AG04450 (cell line): ENCODE data around the gene DCAF15. TPM values are rescaled to one million over a fixed set of nuclear protein-coding genes. Genes with fewer than 3 reads are reported as not detected.
"Not testable (repeated sequence)": the region's sequence is repeated elsewhere in the genome, so short reads cannot be mapped to it uniquely, and the experiment has no call there.

ENCODE experiments used
- CTCF ChIA-PET: fragments of 300-600, 350-600 bp; formaldehyde crosslinking; extraction: SDS; loops from one replicate; lab custom pipeline; 2022; ENCODE audit warnings: antibody characterized with exemption, inconsistent platforms; lab: Charles Lee
- POLR2A ChIA-PET: fragments of 350-600 bp; formaldehyde crosslinking; extraction: SDS; loops from one replicate; lab custom pipeline; 2021; ENCODE audit warnings: antibody characterized with exemption, inconsistent platforms; lab: Yijun Ruan, JAX
- DNase-seq: peaks from one replicate; pipeline ENCODE4 v3.0.0-alpha.2; 2011; ENCODE audit warnings: low read depth, low spot score
- H3K27ac ChIP-seq: one replicate; pipeline ENCODE4 v1.5.1; 2012; ENCODE audit warnings: low read depth, low read length, control low read depth
- H3K27me3 ChIP-seq: one replicate; pipeline ENCODE4 v1.6.0; 2012; ENCODE audit warnings: low read length; ENCODE audit not compliant: control insufficient read depth, insufficient read depth
- H3K4me3 ChIP-seq: 2 replicates; pipeline ENCODE4 v1.5.1; 2011; ENCODE audit warnings: mild to moderate bottlenecking, low read depth, low read length, control low read depth
- H3K9me3 ChIP-seq: 2 replicates; pipeline ENCODE4 v1.5.1; 2012; ENCODE audit warnings: low read length; ENCODE audit not compliant: control insufficient read depth, insufficient read depth
- CTCF ChIP-seq: IDR thresholded peaks from 2 replicates; pipeline ENCODE4 v1.5.1; 2011; ENCODE audit warnings: low read depth, low read length, control low read depth, inconsistent platforms
- polyA plus RNA-seq: library from polyadenylated mRNA; depleted of rRNA; stranded (reverse); fragments of >200 nt; gene quantifications from 2 replicates; pipeline ENCODE4 v1.2.3, GENCODE V29; 2011

The DCAF15 gene
- polyA plus RNA-seq, 1 experiment, result 6.1 TPM

GRCh38 chr19:13917888-13918406, 34.4 kb upstream of the DCAF15 start:
- CTCF ChIA-PET, result no interaction called here

GRCh38 chr19:13918726-13919411, 33.4 kb upstream of the DCAF15 start:
- Histone ChIP-seq H3K4me3 (no peak overlapping the region), H3K9me3 (peaks cover 11% of the 10 kb centered on the region), H3K27ac (no peak overlapping the region), H3K27me3 (no peaks in the 10 kb centered on the region)
- no peak for TF ChIP-seq CTCF
- POLR2A ChIA-PET, result interaction anchor here (0.7 kb wide), 1 partner anchor 12 kb away, joined by 5 read pairs; no protein-coding TSS in a partner anchor
- DNase-seq, result no peak
- CTCF ChIA-PET, result no interaction called here

More at GRCh38 chr19:13917888-13918406, 34.4 kb upstream of the DCAF15 start:
- no peak overlapping the region for H3K27ac ChIP-seq
- DNase-seq, result no peak
- H3K4me3 ChIP-seq, result no peak overlapping the region
- peaks cover 11% of the 10 kb centered on the region for H3K9me3 ChIP-seq
- H3K27me3 ChIP-seq, result no peaks in the 10 kb centered on the region
- no peak for TF ChIP-seq CTCF
- POLR2A ChIA-PET, result no interaction called here

GRCh38 chr19:13920524-13920923, 31.8 kb upstream of the DCAF15 start:
- DNase-seq, result no peak
- no peak overlapping the region for H3K4me3 ChIP-seq
- ChIA-PET CTCF (interaction anchor here (1.2 to 1.8 kb wide), 2 partner anchors 128 to 155 kb away, joined by 3 read pairs; no protein-coding TSS in a partner anchor), POLR2A (interaction anchor here (1.1 kb wide), 1 partner anchor 18 kb away, joined by 4 read pairs; the partner anchor contains the start of gene PODNL1)
- H3K27ac ChIP-seq, result no peak overlapping the region
- TF ChIP-seq CTCF, result no peak
- H3K27me3 ChIP-seq, result no peaks in the 10 kb centered on the region
- H3K9me3 ChIP-seq, result peaks cover 11% of the 10 kb centered on the region

- ChIA-PET POLR2A (interaction anchor here (1.1 kb wide), 1 partner anchor 17 kb away, joined by 4 read pairs; the partner anchor contains the start of gene PODNL1), CTCF (interaction anchor here (0.6 to 1.8 kb wide), 3 partner anchors 40 to 154 kb away, joined by 3 to 4 read pairs (median 3); no protein-coding TSS in a partner anchor)
- Histone ChIP-seq H3K4me3 (no peak overlapping the region), H3K9me3 (peaks cover 11% of the 10 kb centered on the region), H3K27ac (no peak overlapping the region), H3K27me3 (no peaks in the 10 kb centered on the region)
- no peak for TF ChIP-seq CTCF
- no peak for DNase-seq
Measured at GRCh38 chr19:13920940-13921747, 31.2 kb upstream of the DCAF15 start.

- POLR2A ChIA-PET, DNase-seq, H3K27ac ChIP-seq, H3K27me3 ChIP-seq, H3K4me3 ChIP-seq: not testable (repeated sequence)
- CTCF ChIA-PET, result interaction anchor here (1.8 kb wide), 1 partner anchor 153 kb away, joined by 3 read pairs; no protein-coding TSS in a partner anchor
- H3K9me3 ChIP-seq, result peaks cover 11% of the 10 kb centered on the region
Measured at GRCh38 chr19:13922118-13922517, 30.2 kb upstream of the DCAF15 start.
